HepG2 (cell line): ENCODE results near the gene MRPL58. TPM values are rescaled to one million over a fixed set of nuclear protein-coding genes. Genes with fewer than 3 reads are reported as not detected.

Source experiments
- BRD4 ChIP-seq: sonication (generic); formaldehyde crosslinking; IDR thresholded peaks from 2 replicates; pipeline ENCODE4 v1.4.0; 2020; ENCODE audit warnings: missing genetic modification reagents
- CHCHD3 ChIP-seq: sonication (generic); formaldehyde crosslinking; IDR thresholded peaks from 2 replicates; pipeline ENCODE4 v1.8.0; 2022; ENCODE audit warnings: mild to moderate bottlenecking, missing genetic modification reagents, moderate library complexity
- ETV6 ChIP-seq: sonication (generic); formaldehyde crosslinking; conservative IDR thresholded peaks from 2 replicates; pipeline ENCODE4 v1.4.0; 2020; ENCODE audit warnings: missing genetic modification reagents
- FOXA1 ChIP-seq, 2 experiments: fragments of 450-650 bp in 1 of 2; sonication (generic) in 1 of 2; formaldehyde crosslinking in 1 of 2; IDR thresholded peaks; 2 replicates each; pipeline versions ENCODE4 v1.4.0 to v1.6.1; 2016 to 2020; ENCODE audit warnings: missing genetic modification reagents in 1 of 2
- FOXM1 ChIP-seq: sonication (generic); formaldehyde crosslinking; IDR thresholded peaks from 2 replicates; pipeline ENCODE4 v1.5.0; 2020; ENCODE audit warnings: missing genetic modification reagents
- GATAD2A ChIP-seq: IDR thresholded peaks from 2 replicates; pipeline ENCODE4 v1.6.1; 2016
- HDAC1 ChIP-seq: sonication (generic); formaldehyde crosslinking; IDR thresholded peaks from 2 replicates; pipeline ENCODE4 v1.5.1; 2020; ENCODE audit warnings: mild to moderate bottlenecking, missing genetic modification reagents
- KDM5B ChIP-seq: sonication (generic); formaldehyde crosslinking; IDR thresholded peaks from 2 replicates; pipeline ENCODE4 v1.4.0; 2020; ENCODE audit warnings: missing genetic modification reagents, mild to moderate bottlenecking, borderline replicate concordance
- MAZ ChIP-seq, 2 experiments: sonication (generic) in 1 of 2; formaldehyde crosslinking in 1 of 2; IDR thresholded peaks; 2 replicates each; pipeline versions ENCODE4 v1.5.0 to v1.6.1; 2012 to 2020; ENCODE audit warnings: low read depth in 2 of 2, mild to moderate bottlenecking in 2 of 2, borderline replicate concordance in 1 of 2, improper control_type of control experiment in 1 of 2, low read length in 1 of 2, missing genetic modification reagents in 1 of 2, moderate library complexity in 1 of 2
- MEF2D ChIP-seq: sonication (generic); formaldehyde crosslinking; IDR thresholded peaks from 2 replicates; pipeline ENCODE4 v1.5.1; 2020; ENCODE audit warnings: mild to moderate bottlenecking, missing genetic modification reagents
- NFYB ChIP-seq: sonication (generic); formaldehyde crosslinking; IDR thresholded peaks from 2 replicates; pipeline ENCODE4 v1.4.0; 2020; ENCODE audit warnings: missing genetic modification reagents
- SALL1 ChIP-seq: sonication (generic); formaldehyde crosslinking; IDR thresholded peaks from 2 replicates; pipeline ENCODE4 v1.8.0; 2022; ENCODE audit warnings: mild to moderate bottlenecking, missing genetic modification reagents
- ZC3H4 ChIP-seq: sonication (generic); formaldehyde crosslinking; IDR thresholded peaks from 2 replicates; pipeline ENCODE4 v1.4.0; 2020; ENCODE audit warnings: missing genetic modification reagents, borderline replicate concordance
- ZNF207 ChIP-seq: fragments of 450-650 bp; IDR thresholded peaks from 2 replicates; pipeline ENCODE4 v1.6.1; 2016; ENCODE audit warnings: antibody characterized with exemption, borderline replicate concordance
- ZNF530 ChIP-seq: sonication (generic); formaldehyde crosslinking; IDR thresholded peaks from 2 replicates; pipeline ENCODE4 v1.5.0; 2020; ENCODE audit warnings: low read depth, mild to moderate bottlenecking, missing genetic modification reagents
- ZNF775 ChIP-seq: sonication (generic); formaldehyde crosslinking; IDR thresholded peaks from 2 replicates; pipeline ENCODE4 v1.4.0; 2020; ENCODE audit warnings: missing genetic modification reagents, mild to moderate bottlenecking, moderate library complexity, borderline replicate concordance
- polyA plus RNA-seq, 8 experiments: library from polyadenylated mRNA; depleted of rRNA in 3 of 8; stranded (reverse) in 7 of 8; unstranded in 1 of 8; fragments of >200 nt; fragmentation: Illumina TruSeq in 4 of 8; extraction: Trizol in 4 of 8; gene quantifications; 2 replicates each; pipeline versions ENCODE4 v1.2.1 to v1.2.3, GENCODE V29; 2011 to 2016; ENCODE audit warnings: low read depth in 4 of 8, missing spikeins in 1 of 8, mixed read lengths in 1 of 8; ENCODE audit not compliant: insufficient read depth in 1 of 8
- total RNA-seq, 5 experiments: library from RNA; depleted of rRNA; stranded (reverse); fragments of >200 nt; fragmentation: Illumina TruSeq; extraction: Trizol; gene quantifications; 2 replicates each; pipeline ENCODE4 v1.2.3, GENCODE V29; 2016; ENCODE audit warnings: low read depth in 1 of 5
- TF ChIP-seq, protein P1 (sequence below): sonication (generic); formaldehyde crosslinking; IDR thresholded peaks from 2 replicates; pipeline ENCODE4 v1.4.0; 2020; ENCODE audit warnings: missing genetic modification reagents, borderline replicate concordance
- TF ChIP-seq, protein P2 (sequence below): sonication (generic); formaldehyde crosslinking; IDR thresholded peaks from 2 replicates; pipeline ENCODE4 v1.5.1; 2020; ENCODE audit warnings: missing genetic modification reagents, mild to moderate bottlenecking, borderline replicate concordance
- TF ChIP-seq, protein P3 (sequence below): sonication (generic); formaldehyde crosslinking; IDR thresholded peaks from 2 replicates; pipeline ENCODE4 v1.4.0; 2020; ENCODE audit warnings: missing genetic modification reagents
- TF ChIP-seq, protein P4 (sequence below): sonication (generic); formaldehyde crosslinking; IDR thresholded peaks from 2 replicates; pipeline ENCODE4 v1.4.0; 2020; ENCODE audit warnings: missing genetic modification reagents

MRPL58 gene
- total and polyA plus RNA-seq, 2 of the 13 experiments (the other 11 are each of a cell fraction or from before 2014, with no cell fraction given): 44.9 to 68.9 TPM

DNA sequence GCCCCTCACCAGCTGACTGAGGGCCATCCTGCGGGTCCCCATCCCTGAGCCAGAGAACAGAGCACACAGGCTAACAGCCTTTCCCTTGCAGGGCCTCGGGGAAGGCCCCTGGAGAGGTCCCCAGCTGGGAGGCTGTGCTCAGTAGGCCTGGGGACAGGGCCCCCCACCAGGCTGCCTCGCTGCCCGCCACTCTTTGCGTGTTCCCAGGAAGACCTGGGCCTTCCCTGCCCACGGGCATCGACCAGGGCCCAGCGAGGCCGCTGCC lies 40.7 kb upstream of the MRPL58 start (continued):
- TF ChIP-seq, protein P1, sequence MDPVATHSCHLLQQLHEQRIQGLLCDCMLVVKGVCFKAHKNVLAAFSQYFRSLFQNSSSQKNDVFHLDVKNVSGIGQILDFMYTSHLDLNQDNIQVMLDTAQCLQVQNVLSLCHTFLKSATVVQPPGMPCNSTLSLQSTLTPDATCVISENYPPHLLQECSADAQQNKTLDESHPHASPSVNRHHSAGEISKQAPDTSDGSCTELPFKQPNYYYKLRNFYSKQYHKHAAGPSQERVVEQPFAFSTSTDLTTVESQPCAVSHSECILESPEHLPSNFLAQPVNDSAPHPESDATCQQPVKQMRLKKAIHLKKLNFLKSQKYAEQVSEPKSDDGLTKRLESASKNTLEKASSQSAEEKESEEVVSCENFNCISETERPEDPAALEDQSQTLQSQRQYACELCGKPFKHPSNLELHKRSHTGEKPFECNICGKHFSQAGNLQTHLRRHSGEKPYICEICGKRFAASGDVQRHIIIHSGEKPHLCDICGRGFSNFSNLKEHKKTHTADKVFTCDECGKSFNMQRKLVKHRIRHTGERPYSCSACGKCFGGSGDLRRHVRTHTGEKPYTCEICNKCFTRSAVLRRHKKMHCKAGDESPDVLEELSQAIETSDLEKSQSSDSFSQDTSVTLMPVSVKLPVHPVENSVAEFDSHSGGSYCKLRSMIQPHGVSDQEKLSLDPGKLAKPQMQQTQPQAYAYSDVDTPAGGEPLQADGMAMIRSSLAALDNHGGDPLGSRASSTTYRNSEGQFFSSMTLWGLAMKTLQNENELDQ (CRISPR knock-in tag): no peak
- TF ChIP-seq ETV6 (CRISPR knock-in tag) (no peak), ZC3H4 (CRISPR knock-in tag) (no peak), FOXM1 (CRISPR knock-in tag) (no peak), ZNF775 (no peak), GATAD2A (CRISPR knock-in tag) (no peak), NFYB (CRISPR knock-in tag) (no peak), SALL1 (0 out of 2 replicates have a peak, but pooled peaks have one; percentile 66), ZNF530 (CRISPR knock-in tag) (no peak), HDAC1 (no peak), BRD4 (CRISPR knock-in tag) (no peak), KDM5B (CRISPR knock-in tag) (0 out of 2 replicates have a peak, but pooled peaks have one; percentile 35), MEF2D (CRISPR knock-in tag) (peak; percentile 40; the same call in 1 of the 2 replicates), CHCHD3 (no peak), FOXA1 (IDR thresholded peaks at IDR 0.05) (no peak), FOXA1 (CRISPR knock-in tag; IDR thresholded peaks at IDR 0.05) (no peak), MAZ (IDR thresholded peaks at IDR 0.05; ENCODE audit: borderline replicate concordance, low read depth, low read length) (no peak), MAZ (CRISPR knock-in tag; IDR thresholded peaks at IDR 0.05; ENCODE audit: low read depth) (no peak), ZNF207 (no peak)
- TF ChIP-seq, protein P2, sequence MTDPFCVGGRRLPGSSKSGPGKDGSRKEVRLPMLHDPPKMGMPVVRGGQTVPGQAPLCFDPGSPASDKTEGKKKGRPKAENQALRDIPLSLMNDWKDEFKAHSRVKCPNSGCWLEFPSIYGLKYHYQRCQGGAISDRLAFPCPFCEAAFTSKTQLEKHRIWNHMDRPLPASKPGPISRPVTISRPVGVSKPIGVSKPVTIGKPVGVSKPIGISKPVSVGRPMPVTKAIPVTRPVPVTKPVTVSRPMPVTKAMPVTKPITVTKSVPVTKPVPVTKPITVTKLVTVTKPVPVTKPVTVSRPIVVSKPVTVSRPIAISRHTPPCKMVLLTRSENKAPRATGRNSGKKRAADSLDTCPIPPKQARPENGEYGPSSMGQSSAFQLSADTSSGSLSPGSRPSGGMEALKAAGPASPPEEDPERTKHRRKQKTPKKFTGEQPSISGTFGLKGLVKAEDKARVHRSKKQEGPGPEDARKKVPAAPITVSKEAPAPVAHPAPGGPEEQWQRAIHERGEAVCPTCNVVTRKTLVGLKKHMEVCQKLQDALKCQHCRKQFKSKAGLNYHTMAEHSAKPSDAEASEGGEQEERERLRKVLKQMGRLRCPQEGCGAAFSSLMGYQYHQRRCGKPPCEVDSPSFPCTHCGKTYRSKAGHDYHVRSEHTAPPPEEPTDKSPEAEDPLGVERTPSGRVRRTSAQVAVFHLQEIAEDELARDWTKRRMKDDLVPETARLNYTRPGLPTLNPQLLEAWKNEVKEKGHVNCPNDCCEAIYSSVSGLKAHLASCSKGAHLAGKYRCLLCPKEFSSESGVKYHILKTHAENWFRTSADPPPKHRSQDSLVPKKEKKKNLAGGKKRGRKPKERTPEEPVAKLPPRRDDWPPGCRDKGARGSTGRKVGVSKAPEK: no peak
- TF ChIP-seq, protein P3, sequence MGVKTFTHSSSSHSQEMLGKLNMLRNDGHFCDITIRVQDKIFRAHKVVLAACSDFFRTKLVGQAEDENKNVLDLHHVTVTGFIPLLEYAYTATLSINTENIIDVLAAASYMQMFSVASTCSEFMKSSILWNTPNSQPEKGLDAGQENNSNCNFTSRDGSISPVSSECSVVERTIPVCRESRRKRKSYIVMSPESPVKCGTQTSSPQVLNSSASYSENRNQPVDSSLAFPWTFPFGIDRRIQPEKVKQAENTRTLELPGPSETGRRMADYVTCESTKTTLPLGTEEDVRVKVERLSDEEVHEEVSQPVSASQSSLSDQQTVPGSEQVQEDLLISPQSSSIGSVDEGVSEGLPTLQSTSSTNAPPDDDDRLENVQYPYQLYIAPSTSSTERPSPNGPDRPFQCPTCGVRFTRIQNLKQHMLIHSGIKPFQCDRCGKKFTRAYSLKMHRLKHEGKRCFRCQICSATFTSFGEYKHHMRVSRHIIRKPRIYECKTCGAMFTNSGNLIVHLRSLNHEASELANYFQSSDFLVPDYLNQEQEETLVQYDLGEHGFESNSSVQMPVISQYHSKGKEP (CRISPR knock-in tag): 0 out of 2 replicates have a peak, but pooled peaks have one; percentile 15
- TF ChIP-seq, protein P4, sequence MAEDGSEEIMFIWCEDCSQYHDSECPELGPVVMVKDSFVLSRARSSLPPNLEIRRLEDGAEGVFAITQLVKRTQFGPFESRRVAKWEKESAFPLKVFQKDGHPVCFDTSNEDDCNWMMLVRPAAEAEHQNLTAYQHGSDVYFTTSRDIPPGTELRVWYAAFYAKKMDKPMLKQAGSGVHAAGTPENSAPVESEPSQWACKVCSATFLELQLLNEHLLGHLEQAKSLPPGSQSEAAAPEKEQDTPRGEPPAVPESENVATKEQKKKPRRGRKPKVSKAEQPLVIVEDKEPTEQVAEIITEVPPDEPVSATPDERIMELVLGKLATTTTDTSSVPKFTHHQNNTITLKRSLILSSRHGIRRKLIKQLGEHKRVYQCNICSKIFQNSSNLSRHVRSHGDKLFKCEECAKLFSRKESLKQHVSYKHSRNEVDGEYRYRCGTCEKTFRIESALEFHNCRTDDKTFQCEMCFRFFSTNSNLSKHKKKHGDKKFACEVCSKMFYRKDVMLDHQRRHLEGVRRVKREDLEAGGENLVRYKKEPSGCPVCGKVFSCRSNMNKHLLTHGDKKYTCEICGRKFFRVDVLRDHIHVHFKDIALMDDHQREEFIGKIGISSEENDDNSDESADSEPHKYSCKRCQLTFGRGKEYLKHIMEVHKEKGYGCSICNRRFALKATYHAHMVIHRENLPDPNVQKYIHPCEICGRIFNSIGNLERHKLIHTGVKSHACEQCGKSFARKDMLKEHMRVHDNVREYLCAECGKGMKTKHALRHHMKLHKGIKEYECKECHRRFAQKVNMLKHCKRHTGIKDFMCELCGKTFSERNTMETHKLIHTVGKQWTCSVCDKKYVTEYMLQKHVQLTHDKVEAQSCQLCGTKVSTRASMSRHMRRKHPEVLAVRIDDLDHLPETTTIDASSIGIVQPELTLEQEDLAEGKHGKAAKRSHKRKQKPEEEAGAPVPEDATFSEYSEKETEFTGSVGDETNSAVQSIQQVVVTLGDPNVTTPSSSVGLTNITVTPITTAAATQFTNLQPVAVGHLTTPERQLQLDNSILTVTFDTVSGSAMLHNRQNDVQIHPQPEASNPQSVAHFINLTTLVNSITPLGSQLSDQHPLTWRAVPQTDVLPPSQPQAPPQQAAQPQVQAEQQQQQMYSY: no peak
